ENCODE data around the gene GHRHR. TPM values are rescaled to one million over a fixed set of nuclear protein-coding genes. Genes with fewer than 3 reads are reported as not detected.

Gene GHRHR
- total RNA-seq, 1 donor from 2014 or later, result 7.5 TPM

GRCh38 chr7:31000161-31000693, 36.5 kb downstream of the GHRHR start:
- Mint-ChIP-seq H3K4me1 (ENCODE audit: unreplicated experiment) (peaks cover 11% of the 10 kb centered on the region), H3K9me3 (ENCODE audit: unreplicated experiment) (no peaks in the 10 kb centered on the region), H3K27ac (ENCODE audit: unreplicated experiment) (peak overlapping the region; percentile 6), H3K4me3 (ENCODE audit: unreplicated experiment) (no peak overlapping the region), H3K36me3 (ENCODE audit: low read depth, unreplicated experiment) (peaks cover 5% of the 10 kb centered on the region), H3K27me3 (ENCODE audit: unreplicated experiment) (peaks cover 10% of the 10 kb centered on the region)
- TF ChIP-seq CTCF (IDR thresholded peaks at IDR 0.05; ENCODE audit: unreplicated experiment), result no peak
- no peak for DNase-seq (ENCODE audit: low spot score)

- Mint-ChIP-seq H3K36me3 (ENCODE audit: low read depth, unreplicated experiment) (peaks cover 5% of the 10 kb centered on the region), H3K27me3 (ENCODE audit: unreplicated experiment) (peaks cover 7% of the 10 kb centered on the region), H3K27ac (ENCODE audit: unreplicated experiment) (no peak overlapping the region), H3K9me3 (ENCODE audit: unreplicated experiment) (no peaks in the 10 kb centered on the region), H3K4me1 (ENCODE audit: unreplicated experiment) (peaks cover 16% of the 10 kb centered on the region), H3K4me3 (ENCODE audit: unreplicated experiment) (no peak overlapping the region)
- no peak for DNase-seq (ENCODE audit: low spot score)
- TF ChIP-seq CTCF (IDR thresholded peaks at IDR 0.05; ENCODE audit: unreplicated experiment), result no peak
These were observed 37.0 kb downstream of the GHRHR start for GRCh38 chr7:31000779-31001178.

- Mint-ChIP-seq H3K9me3 (ENCODE audit: unreplicated experiment) (no peaks in the 10 kb centered on the region), H3K4me3 (ENCODE audit: unreplicated experiment) (no peak overlapping the region), H3K27ac (ENCODE audit: unreplicated experiment) (no peak overlapping the region), H3K27me3 (ENCODE audit: unreplicated experiment) (peaks cover 5% of the 10 kb centered on the region), H3K36me3 (ENCODE audit: low read depth, unreplicated experiment) (no peaks in the 10 kb centered on the region), H3K4me1 (ENCODE audit: unreplicated experiment) (peaks cover 17% of the 10 kb centered on the region)
- TF ChIP-seq CTCF (IDR thresholded peaks at IDR 0.05; ENCODE audit: unreplicated experiment), result no peak
- no peak for DNase-seq (ENCODE audit: low spot score)
These were observed 38.5 kb downstream of the GHRHR start for GRCh38 chr7:31002256-31002655.

GRCh38 chr7:31003097-31003496, 39.3 kb downstream of the GHRHR start:
- H3K36me3 Mint-ChIP-seq (ENCODE audit: low read depth, unreplicated experiment), result no peaks in the 10 kb centered on the region
- TF ChIP-seq CTCF (IDR thresholded peaks at IDR 0.05; ENCODE audit: unreplicated experiment), result no peak
- no peak overlapping the region for H3K27ac Mint-ChIP-seq (ENCODE audit: unreplicated experiment)
- no peak for DNase-seq (ENCODE audit: low spot score)
- peaks cover 3% of the 10 kb centered on the region for H3K27me3 Mint-ChIP-seq (ENCODE audit: unreplicated experiment)
- H3K4me1 Mint-ChIP-seq (ENCODE audit: unreplicated experiment), result peaks cover 17% of the 10 kb centered on the region
- H3K4me3 Mint-ChIP-seq (ENCODE audit: unreplicated experiment), result no peak overlapping the region
- H3K9me3 Mint-ChIP-seq (ENCODE audit: unreplicated experiment), result no peaks in the 10 kb centered on the region

- peaks cover 17% of the 10 kb centered on the region for H3K4me1 Mint-ChIP-seq (ENCODE audit: unreplicated experiment)
- no peak overlapping the region for H3K27ac Mint-ChIP-seq (ENCODE audit: unreplicated experiment)
- no peaks in the 10 kb centered on the region for H3K36me3 Mint-ChIP-seq (ENCODE audit: low read depth, unreplicated experiment)
- no peak for DNase-seq (ENCODE audit: low spot score)
- H3K9me3 Mint-ChIP-seq (ENCODE audit: unreplicated experiment), result no peaks in the 10 kb centered on the region
- peaks cover 5% of the 10 kb centered on the region for H3K27me3 Mint-ChIP-seq (ENCODE audit: unreplicated experiment)
- no peak for TF ChIP-seq CTCF (IDR thresholded peaks at IDR 0.05; ENCODE audit: unreplicated experiment)
- H3K4me3 Mint-ChIP-seq (ENCODE audit: unreplicated experiment), result no peak overlapping the region
These were observed 40.0 kb downstream of the GHRHR start for GRCh38 chr7:31003721-31004120.

Data from endothelial cell (in vitro differentiated cells).